DMS79 (cell line): ENCODE results near the gene HHIP.

Source experiments
- DNase-seq: peaks from one replicate; lab custom pipeline; 2025; lab: John Stamatoyannopoulos, UW

Gene HHIP, protein sequence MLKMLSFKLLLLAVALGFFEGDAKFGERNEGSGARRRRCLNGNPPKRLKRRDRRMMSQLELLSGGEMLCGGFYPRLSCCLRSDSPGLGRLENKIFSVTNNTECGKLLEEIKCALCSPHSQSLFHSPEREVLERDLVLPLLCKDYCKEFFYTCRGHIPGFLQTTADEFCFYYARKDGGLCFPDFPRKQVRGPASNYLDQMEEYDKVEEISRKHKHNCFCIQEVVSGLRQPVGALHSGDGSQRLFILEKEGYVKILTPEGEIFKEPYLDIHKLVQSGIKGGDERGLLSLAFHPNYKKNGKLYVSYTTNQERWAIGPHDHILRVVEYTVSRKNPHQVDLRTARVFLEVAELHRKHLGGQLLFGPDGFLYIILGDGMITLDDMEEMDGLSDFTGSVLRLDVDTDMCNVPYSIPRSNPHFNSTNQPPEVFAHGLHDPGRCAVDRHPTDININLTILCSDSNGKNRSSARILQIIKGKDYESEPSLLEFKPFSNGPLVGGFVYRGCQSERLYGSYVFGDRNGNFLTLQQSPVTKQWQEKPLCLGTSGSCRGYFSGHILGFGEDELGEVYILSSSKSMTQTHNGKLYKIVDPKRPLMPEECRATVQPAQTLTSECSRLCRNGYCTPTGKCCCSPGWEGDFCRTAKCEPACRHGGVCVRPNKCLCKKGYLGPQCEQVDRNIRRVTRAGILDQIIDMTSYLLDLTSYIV

DNA sequence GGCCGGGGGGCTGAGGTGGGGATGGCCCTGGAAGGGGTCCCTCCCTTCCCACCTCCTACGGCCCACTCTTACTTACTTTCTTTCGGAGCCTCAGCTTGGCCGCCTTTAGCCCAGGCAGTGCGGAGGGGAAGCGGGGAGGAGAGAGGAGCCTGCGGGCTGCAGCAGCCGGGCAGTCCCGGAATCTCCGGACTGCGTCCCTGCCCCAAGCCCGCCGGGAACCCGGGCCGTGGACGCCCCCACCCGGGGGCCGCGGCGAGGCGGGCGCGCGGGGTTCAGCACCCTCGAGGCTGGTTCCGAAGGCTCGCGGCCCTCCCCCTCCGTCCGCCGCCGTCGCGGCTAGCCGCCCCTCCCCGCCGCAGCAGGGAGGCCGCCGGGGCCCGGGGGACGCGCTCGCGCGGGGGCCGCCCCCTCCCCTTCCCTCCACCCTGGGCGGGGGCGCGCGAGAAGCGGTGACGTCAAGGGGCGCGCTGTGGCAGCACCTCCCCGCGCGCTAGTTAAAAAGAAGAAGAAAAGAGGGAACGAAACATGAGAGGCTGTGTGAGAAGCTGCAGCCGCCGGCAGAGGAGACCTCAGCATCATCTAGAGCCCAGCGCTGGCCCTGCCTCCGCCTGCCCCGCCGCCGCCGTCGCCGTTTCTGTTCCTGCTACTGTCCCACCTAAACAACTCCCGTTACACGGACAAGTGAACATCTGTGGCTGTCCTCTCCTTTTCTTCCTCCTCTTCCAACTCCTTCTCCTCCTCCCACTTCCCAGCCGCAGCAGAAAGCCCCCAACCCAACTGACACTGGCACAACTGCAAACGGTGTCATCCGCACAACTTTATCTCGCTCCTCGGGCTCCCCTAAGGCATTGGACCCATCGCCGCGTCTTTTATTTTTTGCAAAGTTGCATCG, at the start of gene HHIP:
Gene HHIP (plus strand): TSS at position 526 of the 892 bp plus-strand sequence. CDS start 520 bp downstream, outside the sequence.
- DNase-seq: no peak

GRCh38 chr4:144597171-144597570, 48.8 kb upstream of the HHIP start:
- no peak for DNase-seq

GRCh38 chr4:144599621-144600020, 46.3 kb upstream of the HHIP start:
- no peak for DNase-seq

DNA sequence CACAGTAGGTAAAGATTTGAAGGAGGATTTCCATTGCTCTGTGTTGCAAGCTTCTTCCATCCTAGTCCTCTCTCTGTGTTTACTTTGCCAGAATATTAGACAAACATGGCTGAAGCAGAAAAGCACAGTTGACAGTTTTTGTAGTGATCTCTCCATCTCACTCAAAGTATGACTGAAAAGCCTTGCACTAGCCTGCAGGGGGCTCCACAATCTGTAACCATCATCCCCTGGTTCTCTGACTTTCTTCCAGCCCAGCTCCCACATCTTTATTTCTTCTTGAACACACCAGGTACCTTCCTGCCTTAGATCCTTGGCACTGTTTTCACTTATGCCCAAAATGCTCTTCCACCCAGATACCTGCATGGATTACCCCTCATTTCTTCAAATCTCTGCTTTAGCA, 34.1 kb upstream of the HHIP start:
- no peak for DNase-seq

- DNase-seq: no peak
Observed at GRCh38 chr4:144614850-144615585, 30.9 kb upstream of the HHIP start.

GRCh38 chr4:144621681-144622080, 24.3 kb upstream of the HHIP start:
- no peak for DNase-seq

DNA sequence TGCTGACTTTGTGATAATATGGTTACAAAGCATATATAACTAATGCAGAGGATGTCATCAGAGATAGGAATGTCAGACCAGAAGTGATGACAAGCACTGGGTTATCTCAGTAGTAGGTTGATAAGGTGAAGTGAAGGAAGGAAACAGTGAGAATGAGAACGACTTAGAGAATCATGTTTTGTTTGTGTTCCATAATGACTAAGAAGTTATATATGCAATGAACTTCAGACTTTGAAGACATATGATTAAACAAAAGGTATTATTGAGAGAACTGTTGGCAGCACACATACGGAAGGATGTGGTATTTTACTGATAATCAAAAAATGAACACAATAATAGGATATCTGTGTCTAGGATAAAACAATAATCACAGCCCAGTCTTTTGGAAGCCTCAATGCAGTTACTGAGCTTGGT, 18.3 kb upstream of the HHIP start:
- DNase-seq: no peak

GRCh38 chr4:144633215-144633614, 12.7 kb upstream of the HHIP start:
- no peak for DNase-seq

DNA sequence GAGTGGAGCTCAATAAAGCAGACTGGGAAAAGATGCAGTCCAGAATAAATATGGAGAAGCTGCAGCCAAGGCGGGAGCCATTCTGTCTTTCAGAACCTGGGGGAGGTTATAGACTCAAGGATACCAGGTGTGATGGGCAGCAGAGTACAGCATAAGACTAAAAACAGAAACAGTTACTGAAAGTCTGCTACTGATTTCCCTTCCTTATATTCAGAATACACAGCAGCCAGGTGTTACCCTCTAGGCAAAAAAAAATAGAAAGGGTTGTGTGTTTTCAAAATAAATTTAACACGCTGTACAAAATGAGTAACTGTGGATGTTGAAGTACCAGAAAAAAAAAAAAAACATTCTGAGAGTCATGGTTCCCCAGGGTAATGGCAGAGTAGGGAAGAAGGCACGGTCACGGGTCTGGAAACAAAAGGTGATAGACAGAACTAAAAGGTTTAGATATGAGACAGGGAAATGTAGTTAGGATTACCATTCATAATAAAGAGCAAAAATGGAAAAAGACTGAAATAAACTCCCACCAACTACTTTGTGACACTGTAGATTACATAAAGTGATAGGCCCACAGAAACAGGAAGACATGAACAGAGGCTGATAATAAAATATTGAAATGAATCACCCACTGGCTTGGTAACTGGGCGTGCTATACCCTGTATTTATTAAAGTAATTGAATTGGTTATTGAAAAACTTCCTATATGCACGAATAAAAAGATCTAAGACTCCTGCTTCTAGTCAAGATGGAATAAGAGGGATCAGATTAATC, 10.8 kb upstream of the HHIP start:
- DNase-seq: no peak

DNA sequence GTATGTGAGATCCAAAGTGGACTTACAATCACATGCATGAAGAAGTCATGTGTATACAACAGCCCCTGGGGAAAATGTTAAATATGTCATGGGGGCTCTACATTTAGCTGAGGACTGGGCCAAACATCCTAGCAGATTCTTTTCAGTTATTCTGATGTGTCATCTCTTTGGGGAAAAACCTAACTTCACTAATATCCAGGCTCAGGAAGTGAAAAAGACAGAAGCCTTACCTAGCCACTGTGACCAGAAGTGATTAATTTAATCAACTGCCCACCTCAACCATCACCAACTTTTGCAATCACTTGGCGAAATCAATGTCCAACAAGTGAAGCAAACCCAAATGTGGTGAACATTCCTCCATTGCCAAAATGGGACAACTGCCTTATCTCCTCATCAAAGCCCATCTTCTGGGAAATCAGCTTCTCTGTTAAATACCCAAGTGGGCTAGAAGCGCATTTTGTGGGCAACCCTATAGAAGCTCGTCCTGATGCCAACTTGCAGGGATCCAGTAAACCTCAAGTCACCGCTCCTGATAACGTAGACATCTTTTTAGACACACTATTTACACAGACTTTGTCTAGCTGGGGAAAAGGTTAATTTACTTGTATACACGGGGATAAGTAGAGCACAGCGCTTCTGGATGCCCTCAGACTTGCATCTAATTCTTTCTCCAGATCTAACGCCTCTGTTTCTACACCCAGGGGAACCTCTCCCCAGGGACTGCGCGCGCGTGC, 1.4 kb upstream of the HHIP start:
- no peak for DNase-seq

- no peak for DNase-seq
Observed at GRCh38 chr4:144645102-144645630, 790 bp upstream of the HHIP start.

GRCh38 chr4:144646523-144647094, 653 bp downstream of the HHIP start:
- no peak for DNase-seq

- no peak for DNase-seq
Observed at GRCh38 chr4:144647095-144647561, 1.2 kb downstream of the HHIP start.

GRCh38 chr4:144647590-144647989, 1.6 kb downstream of the HHIP start:
- DNase-seq: no peak

- DNase-seq: no peak
Observed at GRCh38 chr4:144648042-144648441, 2.1 kb downstream of the HHIP start.

GRCh38 chr4:144649646-144650045, 3.7 kb downstream of the HHIP start:
- no peak for DNase-seq

DNA sequence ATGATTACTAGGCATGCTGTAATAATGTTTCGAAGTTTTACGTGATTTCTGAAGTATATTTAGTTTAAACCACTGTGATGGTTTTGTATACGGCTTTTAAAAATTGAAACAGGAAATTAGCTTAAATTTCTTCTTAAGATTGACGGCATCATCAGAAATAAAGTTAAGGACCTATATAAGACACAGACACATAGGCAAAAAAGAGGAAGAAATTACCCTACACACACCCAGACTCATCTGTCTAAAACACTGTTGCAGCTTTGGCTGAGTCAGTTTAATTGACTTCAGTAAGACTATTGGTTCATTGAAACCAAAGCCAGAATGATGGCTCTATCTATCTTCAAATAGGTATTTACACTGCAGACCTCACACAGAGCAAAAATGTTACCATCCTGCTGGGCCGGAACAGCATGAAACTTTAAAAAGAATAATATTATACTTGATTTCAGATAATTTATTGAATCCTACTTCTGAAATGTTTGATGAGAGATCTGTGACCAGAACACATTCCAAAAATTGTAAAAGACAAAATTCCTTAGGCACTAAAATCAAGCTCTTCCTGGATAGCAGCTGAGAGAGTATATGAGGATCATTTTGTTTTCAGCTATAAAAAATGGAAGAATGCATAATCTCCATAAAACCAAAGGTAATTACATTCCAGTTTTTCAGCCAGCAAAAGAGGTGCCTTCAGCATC, 4.5 kb downstream of the HHIP start:
- DNase-seq: no peak

DNA sequence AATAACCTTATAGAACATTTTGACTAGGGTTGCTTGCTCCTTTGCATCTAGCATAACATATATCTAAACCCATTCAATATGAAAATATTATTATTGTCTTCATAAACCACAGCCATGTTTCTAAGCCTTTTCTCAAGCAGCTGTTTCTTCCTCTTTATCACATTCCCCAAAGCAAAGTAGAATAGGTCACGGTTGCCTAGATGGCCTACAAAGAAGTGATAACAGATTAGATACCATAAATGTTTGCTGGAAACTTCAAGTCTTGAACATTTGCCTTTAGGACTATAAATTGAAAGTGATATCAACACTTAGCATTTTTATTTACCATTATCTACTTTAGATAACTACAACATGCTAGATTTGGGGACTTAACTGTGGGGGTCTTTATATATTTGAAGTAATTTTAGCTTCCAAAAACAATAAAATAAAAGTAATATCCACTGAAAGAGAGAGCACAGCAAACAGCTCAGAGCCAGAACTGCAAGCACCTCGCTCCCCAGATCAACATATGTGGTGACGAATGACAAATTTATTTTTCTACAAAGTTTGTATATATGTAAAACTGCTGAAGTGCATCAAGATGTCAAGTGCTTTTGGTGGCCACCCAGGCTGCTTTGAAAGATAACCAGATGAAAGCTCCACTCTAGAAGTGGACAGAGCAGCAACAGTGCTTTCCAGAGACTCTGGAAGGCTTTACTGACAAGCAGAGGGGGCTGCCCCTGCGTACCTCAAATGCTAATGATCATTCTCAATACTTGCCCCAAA, 8.0 kb downstream of the HHIP start:
- DNase-seq: no peak
